Brain microvascular endothelial cell (primary cell): Measurements from ENCODE around the gene SBF1.

Source experiments
- DNase-seq: peaks from one replicate; pipeline ENCODE4 v3.0.0-alpha.2; 2020
- H3K27ac ChIP-seq: fragments of 250-450 bp; sonication (Bioruptor Pico); 2 replicates; pipeline ENCODE4 v1.5.1; 2020; ENCODE audit warnings: mild to moderate bottlenecking, moderate library complexity
- H3K27me3 ChIP-seq: fragments of 250-450 bp; sonication (Bioruptor Pico); replicated peaks from 2 replicates; pipeline ENCODE4 v1.5.1; 2020; ENCODE audit warnings: mild to moderate bottlenecking
- H3K36me3 ChIP-seq: fragments of 250-450 bp; sonication (Bioruptor Pico); replicated peaks from 2 replicates; pipeline ENCODE4 v1.5.1; 2020; ENCODE audit warnings: mild to moderate bottlenecking
- H3K4me3 ChIP-seq: 2 replicates; pipeline ENCODE4 v1.5.1; 2011; ENCODE audit warnings: low read depth, mild to moderate bottlenecking, control low read depth, low read length, moderate library complexity
- in situ Hi-C: cut with HindIII; loops from 2 replicates; pipeline ENCODE4 v1.10.0; 2017; ENCODE audit warnings: low sequenced_read_pairs, low pct_ligation_motif_present
- TF ChIP-seq, protein P1 (sequence below): IDR thresholded peaks from 2 replicates; pipeline ENCODE4 v1.5.1; 2011; ENCODE audit warnings: low read depth, mild to moderate bottlenecking, moderate library complexity, low read length, control low read depth, inconsistent platforms; ENCODE audit errors: missing control alignments

Gene SBF1

DNA sequence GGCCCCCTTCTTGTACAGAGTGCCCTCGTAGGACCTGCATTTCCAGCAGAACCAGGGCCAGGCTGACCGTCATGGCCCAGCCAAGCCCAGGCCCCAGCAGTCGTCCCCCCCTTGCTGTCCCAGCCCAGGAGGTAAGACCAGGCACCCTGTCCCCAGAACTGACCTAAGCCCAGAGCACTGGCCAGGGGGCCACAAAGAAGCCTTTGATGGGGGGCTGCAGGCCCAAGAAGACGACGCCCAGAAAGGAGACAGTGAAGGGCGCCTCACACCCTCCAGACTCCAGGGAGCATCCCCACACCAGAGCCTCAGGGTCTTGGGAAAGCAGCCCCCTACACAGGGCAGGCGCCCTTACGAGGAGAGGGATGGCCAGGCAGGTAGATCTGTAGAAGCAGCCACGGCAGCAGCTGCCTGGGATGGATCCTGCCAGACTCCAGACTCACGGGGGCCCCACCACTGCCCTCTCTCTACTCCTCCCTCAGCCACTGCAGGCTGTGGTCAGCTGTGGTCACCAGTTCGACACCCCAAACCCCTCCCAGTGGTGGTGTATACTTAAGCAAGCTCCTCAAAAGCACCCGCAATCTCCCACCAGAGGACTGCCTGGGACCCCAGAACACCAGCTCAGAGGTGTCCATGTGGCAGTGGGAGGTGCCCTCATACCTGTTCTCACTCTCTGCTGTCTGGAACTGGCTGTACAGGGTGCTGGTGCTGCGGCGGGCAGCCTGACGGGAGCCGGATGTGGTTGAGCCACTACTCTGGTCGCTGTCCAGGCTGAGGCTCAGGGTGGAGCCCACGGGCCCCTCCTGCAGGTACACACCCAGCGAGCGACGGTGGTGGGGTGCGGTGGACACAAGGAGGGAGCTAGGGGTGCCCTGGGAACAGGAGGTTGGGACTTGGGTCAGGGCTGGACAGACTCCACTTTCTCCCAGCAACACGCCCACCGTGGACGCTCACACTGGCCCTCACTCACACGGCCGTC lies 27.0 kb downstream of the SBF1 start:
- TF ChIP-seq, protein P1, sequence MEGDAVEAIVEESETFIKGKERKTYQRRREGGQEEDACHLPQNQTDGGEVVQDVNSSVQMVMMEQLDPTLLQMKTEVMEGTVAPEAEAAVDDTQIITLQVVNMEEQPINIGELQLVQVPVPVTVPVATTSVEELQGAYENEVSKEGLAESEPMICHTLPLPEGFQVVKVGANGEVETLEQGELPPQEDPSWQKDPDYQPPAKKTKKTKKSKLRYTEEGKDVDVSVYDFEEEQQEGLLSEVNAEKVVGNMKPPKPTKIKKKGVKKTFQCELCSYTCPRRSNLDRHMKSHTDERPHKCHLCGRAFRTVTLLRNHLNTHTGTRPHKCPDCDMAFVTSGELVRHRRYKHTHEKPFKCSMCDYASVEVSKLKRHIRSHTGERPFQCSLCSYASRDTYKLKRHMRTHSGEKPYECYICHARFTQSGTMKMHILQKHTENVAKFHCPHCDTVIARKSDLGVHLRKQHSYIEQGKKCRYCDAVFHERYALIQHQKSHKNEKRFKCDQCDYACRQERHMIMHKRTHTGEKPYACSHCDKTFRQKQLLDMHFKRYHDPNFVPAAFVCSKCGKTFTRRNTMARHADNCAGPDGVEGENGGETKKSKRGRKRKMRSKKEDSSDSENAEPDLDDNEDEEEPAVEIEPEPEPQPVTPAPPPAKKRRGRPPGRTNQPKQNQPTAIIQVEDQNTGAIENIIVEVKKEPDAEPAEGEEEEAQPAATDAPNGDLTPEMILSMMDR = no peak
- Histone ChIP-seq H3K27me3 (no peaks in the 10 kb centered on the region), H3K36me3 (peaks cover 43% of the 10 kb centered on the region), H3K27ac (no peak overlapping the region), H3K4me3 (no peak overlapping the region)
- in situ Hi-C loops = no loop called here
- no peak for DNase-seq

DNA sequence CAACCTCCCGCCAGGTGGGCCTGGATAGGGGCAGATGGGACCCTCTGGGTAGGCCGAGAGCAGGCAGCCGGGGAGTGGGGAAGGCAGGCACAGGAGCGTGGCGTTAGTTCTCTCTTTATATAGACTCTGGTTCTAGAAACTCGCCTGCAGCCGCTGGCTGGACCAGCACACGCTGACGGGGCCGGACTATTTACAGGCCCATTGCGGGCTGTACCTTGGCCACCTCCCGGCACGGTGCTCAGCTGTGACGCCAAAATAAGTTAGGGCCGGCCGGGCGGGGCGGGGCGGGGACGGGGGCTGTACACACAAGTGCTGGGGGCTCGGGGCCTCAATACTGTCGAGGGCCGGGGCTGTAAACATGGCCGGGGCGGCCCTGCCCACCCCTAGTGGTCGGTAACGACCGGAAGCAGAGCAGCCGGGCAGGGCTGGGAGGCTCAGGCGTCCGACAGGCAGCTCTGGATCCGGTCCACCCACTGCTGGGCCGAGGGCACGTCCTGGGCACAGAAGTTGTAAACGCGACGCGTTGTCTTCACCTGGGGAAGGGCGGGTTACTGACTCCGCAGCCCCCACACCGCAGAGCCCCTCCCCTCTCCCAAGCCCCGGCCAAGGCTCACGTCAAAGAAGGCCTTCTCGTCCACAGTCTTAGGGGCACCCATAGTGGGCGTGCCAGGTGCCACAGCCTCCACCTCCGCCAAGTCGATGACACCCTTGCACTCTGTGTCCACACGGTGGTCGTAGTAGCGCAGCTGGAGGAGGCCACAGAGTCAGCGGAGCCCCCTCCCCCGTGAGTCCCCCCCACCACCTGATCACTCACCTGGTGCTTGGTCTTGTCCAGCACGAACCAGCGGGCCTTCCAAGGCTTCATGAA lies 27.9 kb downstream of the SBF1 start:
- TF ChIP-seq, protein P1 = no peak
- no peak overlapping the region for H3K27ac ChIP-seq
- no peak for DNase-seq
- no peaks in the 10 kb centered on the region for H3K27me3 ChIP-seq
- H3K36me3 ChIP-seq = peaks cover 43% of the 10 kb centered on the region
- no peak overlapping the region for H3K4me3 ChIP-seq
- in situ Hi-C loops = no loop called here

DNA sequence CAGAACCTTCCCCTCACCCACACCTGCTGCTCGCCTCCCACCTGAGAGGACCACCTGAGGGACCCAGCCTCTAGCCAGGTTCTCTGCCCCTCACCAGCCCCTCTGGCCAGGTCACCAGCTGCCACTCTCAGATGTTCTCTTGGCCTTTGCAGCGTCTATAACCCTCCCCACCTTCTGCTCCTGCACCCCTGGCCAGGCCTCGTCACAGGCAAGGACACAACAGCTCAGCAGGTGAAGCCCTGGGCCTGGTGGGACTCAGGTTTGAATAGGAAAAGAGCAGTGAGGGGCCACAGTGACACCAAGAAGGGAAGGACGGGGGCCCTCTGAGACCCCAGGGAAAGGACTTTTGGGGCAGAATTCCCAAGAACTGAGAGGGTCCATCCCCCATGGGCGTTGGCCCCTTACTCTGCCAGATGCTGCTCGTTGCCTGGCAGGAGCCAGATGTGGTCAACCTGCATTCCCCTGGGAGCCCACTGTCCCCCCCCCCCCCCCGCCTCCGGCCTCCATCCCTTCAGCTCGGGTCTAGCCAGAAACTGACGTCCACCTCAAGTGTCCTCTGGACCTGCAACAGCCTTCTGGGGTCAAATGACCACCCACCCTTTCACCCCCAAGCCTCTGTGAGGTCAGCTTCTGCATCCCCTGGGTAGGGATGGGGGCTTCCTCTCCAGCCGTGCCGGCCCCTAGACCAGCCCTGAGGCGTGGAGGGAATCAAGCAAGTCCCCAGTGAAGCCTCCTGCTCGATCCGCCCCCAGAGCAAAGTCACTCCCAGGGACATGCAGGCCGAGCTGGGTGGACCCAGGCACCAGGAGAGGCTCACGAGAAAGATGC lies 28.7 kb downstream of the SBF1 start:
- H3K4me3 ChIP-seq = no peak overlapping the region
- no peak for DNase-seq
- H3K27me3 ChIP-seq = no peaks in the 10 kb centered on the region
- peaks cover 46% of the 10 kb centered on the region for H3K36me3 ChIP-seq
- no peak overlapping the region for H3K27ac ChIP-seq
- TF ChIP-seq, protein P1 = no peak
- in situ Hi-C loops = no loop called here

DNA sequence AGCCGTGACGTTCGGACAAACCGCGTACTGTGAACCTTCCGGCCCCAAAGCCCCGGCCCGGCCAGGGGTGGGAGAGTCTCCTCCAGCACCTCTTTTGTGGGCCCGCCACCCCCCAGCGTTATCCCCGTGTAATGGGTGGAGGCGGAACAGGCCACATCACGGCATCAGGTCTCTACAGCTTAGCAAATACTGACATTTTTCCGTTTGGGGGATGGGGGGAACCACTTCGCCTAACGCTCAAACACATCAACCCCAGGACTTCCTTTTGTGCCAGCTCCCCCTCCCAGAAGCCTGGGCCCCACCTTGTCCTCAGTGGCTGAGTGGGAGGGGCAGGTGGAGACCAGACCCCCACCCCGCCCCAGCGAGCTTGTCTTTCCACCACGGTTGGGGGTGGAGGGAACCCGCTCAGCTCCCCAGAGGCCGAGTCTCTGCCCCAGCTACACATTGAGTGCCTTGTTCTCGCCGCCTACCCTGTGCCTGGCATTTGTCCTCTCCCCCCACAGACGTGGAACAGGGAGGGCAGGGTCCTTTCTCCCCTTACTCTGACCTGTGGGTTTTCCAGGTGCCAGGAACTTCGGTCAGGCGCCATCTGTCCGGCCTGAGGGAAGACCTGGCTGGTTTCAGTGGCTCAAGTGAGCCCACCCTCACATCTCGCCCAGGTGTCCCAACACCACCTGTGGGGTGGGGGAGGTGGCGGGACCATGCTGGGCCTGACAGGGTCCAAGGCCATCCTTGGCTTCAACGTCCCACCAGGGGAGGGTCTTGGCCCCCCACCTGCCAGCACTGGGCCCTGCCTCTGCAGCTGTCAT lies 29.6 kb downstream of the SBF1 start:
- TF ChIP-seq, protein P1 = no peak
- no peak overlapping the region for H3K27ac ChIP-seq
- in situ Hi-C loops = no loop called here
- no peak for DNase-seq
- no peak overlapping the region for H3K4me3 ChIP-seq
- no peaks in the 10 kb centered on the region for H3K27me3 ChIP-seq
- peaks cover 51% of the 10 kb centered on the region for H3K36me3 ChIP-seq

DNA sequence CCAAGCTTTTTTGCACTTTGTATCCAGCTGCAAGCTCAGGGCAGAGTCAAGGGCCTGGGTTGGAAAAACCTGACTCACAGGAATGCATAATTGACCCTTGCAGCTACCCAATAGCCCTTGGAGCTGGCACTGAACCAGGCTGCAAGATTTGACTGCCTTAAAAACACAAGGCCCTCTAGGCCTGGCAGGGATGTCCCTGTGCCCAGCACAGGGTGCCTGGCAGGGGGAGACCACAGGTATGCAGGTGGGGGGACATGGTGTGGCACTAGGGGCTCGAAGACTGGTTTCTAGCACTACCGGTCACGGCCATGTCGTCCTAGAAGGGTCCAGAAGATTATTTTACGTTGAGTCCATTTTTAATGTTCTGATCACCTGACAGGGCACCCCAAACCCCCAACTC lies 30.2 kb downstream of the SBF1 start:
- TF ChIP-seq, protein P1 = no peak
- H3K4me3 ChIP-seq = no peak overlapping the region
- peak; percentile 52 for DNase-seq
- peaks cover 49% of the 10 kb centered on the region for H3K36me3 ChIP-seq
- H3K27ac ChIP-seq = no peak overlapping the region
- no peaks in the 10 kb centered on the region for H3K27me3 ChIP-seq
- in situ Hi-C loops = no loop called here
